ENCODE results near the gene GTF2F1. TPM values are rescaled to one million over a fixed set of nuclear protein-coding genes. Genes with fewer than 3 reads are reported as not detected.
A peak's percentile ranks its signal among the peaks of the same experiment; 100 is the strongest.
"Not testable (repeated sequence)": the region's sequence is repeated elsewhere in the genome, so short reads cannot be mapped to it uniquely, and the experiment has no call there.

GTF2F1 gene
- polyA plus RNA-seq, 3 donors = 80.3 to 103 (median 100.0) TPM

GRCh38 chr19:6400062-6400944, 7.3 kb upstream of the GTF2F1 start:
- DNase-seq (ENCODE audit: extremely low read depth in 1 of 11, low read depth in 9 of 11, low spot score in 4 of 11) = not testable (repeated sequence)

GRCh38 chr19:6396305-6396704, 3.3 kb upstream of the GTF2F1 start:
- DNase-seq (ENCODE audit: extremely low read depth in 1 of 11, low read depth in 9 of 11, low spot score in 4 of 11) = no peak

- no peak for DNase-seq (ENCODE audit: extremely low read depth in 1 of 11, low read depth in 9 of 11, low spot score in 4 of 11)
Measured at GRCh38 chr19:6394831-6395230, 1.9 kb upstream of the GTF2F1 start.

- DNase-seq (ENCODE audit: extremely low read depth in 1 of 11, low read depth in 9 of 11, low spot score in 4 of 11) = no peak
Measured at GRCh38 chr19:6393983-6394412, 1.0 kb upstream of the GTF2F1 start.

- DNase-seq (ENCODE audit: extremely low read depth in 1 of 11, low read depth in 9 of 11, low spot score in 4 of 11) = no peak
Measured at GRCh38 chr19:6392221-6393073, 517 bp downstream of the GTF2F1 start.

GRCh38 chr19:6387372-6387771, 5.6 kb downstream of the GTF2F1 start:
- DNase-seq (ENCODE audit: extremely low read depth in 1 of 11, low read depth in 9 of 11, low spot score in 4 of 11) = no peak

GRCh38 chr19:6384381-6384780, 8.6 kb downstream of the GTF2F1 start:
- DNase-seq (ENCODE audit: extremely low read depth in 1 of 11, low read depth in 9 of 11, low spot score in 4 of 11) = no peak

GRCh38 chr19:6383188-6383587, 9.8 kb downstream of the GTF2F1 start:
- no peak for DNase-seq (ENCODE audit: extremely low read depth in 1 of 11, low read depth in 9 of 11, low spot score in 4 of 11)

GRCh38 chr19:6381030-6381750, 11.8 kb downstream of the GTF2F1 start:
- DNase-seq (ENCODE audit: extremely low read depth in 1 of 11, low read depth in 9 of 11, low spot score in 4 of 11) = no peak

GRCh38 chr19:6379744-6380143, 13.2 kb downstream of the GTF2F1 start:
- no peak for DNase-seq (ENCODE audit: extremely low read depth in 1 of 11, low read depth in 9 of 11, low spot score in 4 of 11)

GRCh38 chr19:6378486-6378885, 14.5 kb downstream of the GTF2F1 start:
- DNase-seq (ENCODE audit: extremely low read depth in 1 of 11, low read depth in 9 of 11, low spot score in 4 of 11) = no peak

GRCh38 chr19:6378041-6378440, 14.9 kb downstream of the GTF2F1 start:
- DNase-seq (ENCODE audit: extremely low read depth in 1 of 11, low read depth in 9 of 11, low spot score in 4 of 11) = peak in 1 of 11 donors; percentile 63

- no peak for DNase-seq (ENCODE audit: extremely low read depth in 1 of 11, low read depth in 9 of 11, low spot score in 4 of 11)
Measured at GRCh38 chr19:6376512-6377190, 16.3 kb downstream of the GTF2F1 start.

GRCh38 chr19:6375411-6376010, 17.5 kb downstream of the GTF2F1 start, which contains the start of gene PSPN:
Gene PSPN, minus strand, starts transcription at chr19:6375933. Its CDS starts 84 bp downstream, at chr19:6375849.
- no peak for DNase-seq (ENCODE audit: extremely low read depth in 1 of 11, low read depth in 9 of 11, low spot score in 4 of 11)

- DNase-seq (ENCODE audit: extremely low read depth in 1 of 11, low read depth in 9 of 11, low spot score in 4 of 11) = no peak
Measured at GRCh38 chr19:6374711-6375410, 18.1 kb downstream of the GTF2F1 start.

- no peak for DNase-seq (ENCODE audit: extremely low read depth in 1 of 11, low read depth in 9 of 11, low spot score in 4 of 11)
Measured at GRCh38 chr19:6374161-6374709, 18.7 kb downstream of the GTF2F1 start.

- DNase-seq (ENCODE audit: extremely low read depth in 1 of 11, low read depth in 9 of 11, low spot score in 4 of 11) = no peak
Measured at GRCh38 chr19:6373813-6374108, 19.2 kb downstream of the GTF2F1 start.
